GM21717 (cell line): ENCODE measurements around the gene RNF223.
"Not testable (repeated sequence)": the region's sequence is repeated elsewhere in the genome, so short reads cannot be mapped to it uniquely, and the experiment has no call there.

Experiments used
- ATAC-seq: cut with Tn5 transposase; IDR thresholded peaks from one replicate; pipeline ENCODE4 v1.9.1; 2021; ENCODE audit warnings: mild to moderate bottlenecking, moderate library complexity; ENCODE audit not compliant: unreplicated experiment

The RNF223 gene

GRCh38 chr1:1061682-1062345 is 12.3 kb downstream of the RNF223 start:
- ATAC-seq: no peak

GRCh38 chr1:1060281-1061000 is 13.7 kb downstream of the RNF223 start:
- ATAC-seq: no peak

GRCh38 chr1:1059494-1060280 is 14.4 kb downstream of the RNF223 start:
- ATAC-seq: peak; percentile 44

GRCh38 chr1:1058921-1059493 is 15.1 kb downstream of the RNF223 start:
- peak; percentile 24 for ATAC-seq

- ATAC-seq: no peak
Measured at GRCh38 chr1:1058088-1058905, 15.8 kb downstream of the RNF223 start.

- ATAC-seq: not testable (repeated sequence)
Measured at GRCh38 chr1:1057769-1058087, 16.4 kb downstream of the RNF223 start.

- no peak for ATAC-seq
Measured at GRCh38 chr1:1055841-1056736, 18.0 kb downstream of the RNF223 start.

GRCh38 chr1:1054971-1055370 is 19.1 kb downstream of the RNF223 start:
- no peak for ATAC-seq

GRCh38 chr1:1054099-1054700 is 19.9 kb downstream of the RNF223 start:
- ATAC-seq: no peak

- ATAC-seq: no peak
Measured at GRCh38 chr1:1053682-1054081, 20.4 kb downstream of the RNF223 start.

- no peak for ATAC-seq
Measured at GRCh38 chr1:1053022-1053421, 21.1 kb downstream of the RNF223 start.

- ATAC-seq: no peak
Measured at GRCh38 chr1:1052003-1052840, 21.9 kb downstream of the RNF223 start.

GRCh38 chr1:1051127-1051810 is 22.8 kb downstream of the RNF223 start:
- no peak for ATAC-seq

GRCh38 chr1:1050577-1051052 is 23.5 kb downstream of the RNF223 start:
- no peak for ATAC-seq

GRCh38 chr1:1049318-1050165 is 24.6 kb downstream of the RNF223 start:
- ATAC-seq: no peak

GRCh38 chr1:1048765-1049164 is 25.3 kb downstream of the RNF223 start:
- no peak for ATAC-seq

GRCh38 chr1:1047963-1048362 is 26.1 kb downstream of the RNF223 start:
- no peak for ATAC-seq
